Measurements from ENCODE around the gene TMPRSS11A.

TMPRSS11A gene

GRCh38 chr4:67963356-67963755, at the start of gene TMPRSS11A:
TSS of gene TMPRSS11A (minus strand) at chr4:67963493. CDS start at chr4:67963393, 100 bp downstream.
- DNase-seq (ENCODE audit: low read depth): no peak

GRCh38 chr4:68011684-68012083, 48.4 kb upstream of the TMPRSS11A start:
- DNase-seq (ENCODE audit: low read depth): no peak

- no peak for DNase-seq (ENCODE audit: low read depth)
Observed at GRCh38 chr4:68002906-68003305, 39.6 kb upstream of the TMPRSS11A start.

GRCh38 chr4:67996127-67996526, 32.8 kb upstream of the TMPRSS11A start:
- DNase-seq (ENCODE audit: low read depth): no peak

GRCh38 chr4:67988991-67989390, 25.7 kb upstream of the TMPRSS11A start:
- no peak for DNase-seq (ENCODE audit: low read depth)

GRCh38 chr4:67983333-67983732, 20.0 kb upstream of the TMPRSS11A start:
- DNase-seq (ENCODE audit: low read depth): no peak

GRCh38 chr4:67980512-67980911, 17.2 kb upstream of the TMPRSS11A start:
- no peak for DNase-seq (ENCODE audit: low read depth)

GRCh38 chr4:67973608-67974007, 10.3 kb upstream of the TMPRSS11A start:
- no peak for DNase-seq (ENCODE audit: low read depth)

- DNase-seq (ENCODE audit: low read depth): no peak
Observed at GRCh38 chr4:67954890-67955289, 8.4 kb downstream of the TMPRSS11A start.

GRCh38 chr4:67941074-67941473, 22.2 kb downstream of the TMPRSS11A start:
- DNase-seq (ENCODE audit: low read depth): no peak

- no peak for DNase-seq (ENCODE audit: low read depth)
Observed at GRCh38 chr4:67940506-67940905, 22.8 kb downstream of the TMPRSS11A start.

- DNase-seq (ENCODE audit: low read depth): no peak
Observed at GRCh38 chr4:67939195-67939594, 24.1 kb downstream of the TMPRSS11A start.

- DNase-seq (ENCODE audit: low read depth): no peak
Observed at GRCh38 chr4:67935888-67936287, 27.4 kb downstream of the TMPRSS11A start.

- DNase-seq (ENCODE audit: low read depth): no peak
Observed at GRCh38 chr4:67934628-67935027, 28.7 kb downstream of the TMPRSS11A start.

GRCh38 chr4:67933755-67934154, 29.5 kb downstream of the TMPRSS11A start:
- no peak for DNase-seq (ENCODE audit: low read depth)

GRCh38 chr4:67933038-67933437, 30.3 kb downstream of the TMPRSS11A start:
- DNase-seq (ENCODE audit: low read depth): no peak

- no peak for DNase-seq (ENCODE audit: low read depth)
Observed at GRCh38 chr4:67931256-67931655, 32.0 kb downstream of the TMPRSS11A start.

- no peak for DNase-seq (ENCODE audit: low read depth)
Observed at GRCh38 chr4:67929426-67929825, 33.9 kb downstream of the TMPRSS11A start.

- no peak for DNase-seq (ENCODE audit: low read depth)
Observed at GRCh38 chr4:67928546-67928945, 34.7 kb downstream of the TMPRSS11A start.

- DNase-seq (ENCODE audit: low read depth): no peak
Observed at GRCh38 chr4:67927251-67927650, 36.0 kb downstream of the TMPRSS11A start.

- no peak for DNase-seq (ENCODE audit: low read depth)
Observed at GRCh38 chr4:67926485-67926884, 36.8 kb downstream of the TMPRSS11A start.

- no peak for DNase-seq (ENCODE audit: low read depth)
Observed at GRCh38 chr4:67922697-67923096, 40.6 kb downstream of the TMPRSS11A start.

- no peak for DNase-seq (ENCODE audit: low read depth)
Observed at GRCh38 chr4:67918428-67918827, 44.9 kb downstream of the TMPRSS11A start.

GRCh38 chr4:67915400-67915966, 47.8 kb downstream of the TMPRSS11A start:
- DNase-seq (ENCODE audit: low read depth): no peak

GRCh38 chr4:67912080-67912479, 51.2 kb downstream of the TMPRSS11A start:
- no peak for DNase-seq (ENCODE audit: low read depth)
